Measurements from ENCODE around the gene RFC2. TPM values are rescaled to one million over a fixed set of nuclear protein-coding genes. Genes with fewer than 3 reads are reported as not detected.
"Not testable (repeated sequence)": the region's sequence is repeated elsewhere in the genome, so short reads cannot be mapped to it uniquely, and the experiment has no call there.

Gene RFC2
- total RNA-seq, 3 donors from 2014 or later (not counting 1 experiment from before 2014, with no cell fraction given) = 16.9 to 26.5 (median 20.5) TPM

- TF ChIP-seq, protein P1, sequence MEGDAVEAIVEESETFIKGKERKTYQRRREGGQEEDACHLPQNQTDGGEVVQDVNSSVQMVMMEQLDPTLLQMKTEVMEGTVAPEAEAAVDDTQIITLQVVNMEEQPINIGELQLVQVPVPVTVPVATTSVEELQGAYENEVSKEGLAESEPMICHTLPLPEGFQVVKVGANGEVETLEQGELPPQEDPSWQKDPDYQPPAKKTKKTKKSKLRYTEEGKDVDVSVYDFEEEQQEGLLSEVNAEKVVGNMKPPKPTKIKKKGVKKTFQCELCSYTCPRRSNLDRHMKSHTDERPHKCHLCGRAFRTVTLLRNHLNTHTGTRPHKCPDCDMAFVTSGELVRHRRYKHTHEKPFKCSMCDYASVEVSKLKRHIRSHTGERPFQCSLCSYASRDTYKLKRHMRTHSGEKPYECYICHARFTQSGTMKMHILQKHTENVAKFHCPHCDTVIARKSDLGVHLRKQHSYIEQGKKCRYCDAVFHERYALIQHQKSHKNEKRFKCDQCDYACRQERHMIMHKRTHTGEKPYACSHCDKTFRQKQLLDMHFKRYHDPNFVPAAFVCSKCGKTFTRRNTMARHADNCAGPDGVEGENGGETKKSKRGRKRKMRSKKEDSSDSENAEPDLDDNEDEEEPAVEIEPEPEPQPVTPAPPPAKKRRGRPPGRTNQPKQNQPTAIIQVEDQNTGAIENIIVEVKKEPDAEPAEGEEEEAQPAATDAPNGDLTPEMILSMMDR (IDR thresholded peaks at IDR 0.05) = no peak
- Mint-ChIP-seq H3K27me3 (ENCODE audit: low read depth in 2 of 2) (no peaks in the 10 kb centered on the region), H3K4me3 (peak overlapping the region; percentile 95), H3K36me3 (no peaks in the 10 kb centered on the region), H3K4me1 (peaks cover 13 to 18% of the 10 kb centered on the region in 2 donors), H3K9me3 (no peaks in the 10 kb centered on the region), H3K27ac (peak overlapping the region; percentile 14 to 93)
- Histone ChIP-seq H3K36me3 (ENCODE audit: control insufficient read depth, insufficient read depth, low read length) (peaks cover 1% of the 10 kb centered on the region), H3K4me3 (ENCODE audit: low read length) (no peak overlapping the region), H3K4me1 (ENCODE audit: control insufficient read depth, insufficient read depth, low read length) (peaks cover 24% of the 10 kb centered on the region), H3K27me3 (ENCODE audit: control insufficient read depth, insufficient read depth, low read length) (no peaks in the 10 kb centered on the region), H3K9me3 (ENCODE audit: control insufficient read depth, insufficient read depth, low read length) (no peaks in the 10 kb centered on the region), H3K27ac (ENCODE audit: low read length) (no peak overlapping the region)
- intact Hi-C loops (cut with micrococcal nuclease) = loop anchor here (5.0 kb wide), 1 partner anchor 36 kb away; no protein-coding TSS in a partner anchor
- no peak for ATAC-seq
- no peak for DNase-seq
- 83% methylated on average over 12 of the region's 12 CpGs for WGBS (ENCODE audit: insufficient coverage)
Observed at GRCh38 chr7:74256491-74257408, 2.6 kb upstream of the RFC2 start.

GRCh38 chr7:74255461-74255860 is 1.3 kb upstream of the RFC2 start:
- Mint-ChIP-seq H3K4me1 (peaks cover 16 to 18% of the 10 kb centered on the region in 2 donors), H3K27ac (peak overlapping the region; percentile 93 to 98), H3K4me3 (peak overlapping the region; percentile 95)
- not testable (repeated sequence) for H3K27me3 ChIP-seq (ENCODE audit: control insufficient read depth, insufficient read depth, low read length); H3K9me3 ChIP-seq (ENCODE audit: control insufficient read depth, insufficient read depth, low read length); H3K27me3 Mint-ChIP-seq (ENCODE audit: low read depth in 2 of 2); H3K36me3 Mint-ChIP-seq; H3K9me3 Mint-ChIP-seq; H3K36me3 ChIP-seq (ENCODE audit: control insufficient read depth, insufficient read depth, low read length); H3K27ac ChIP-seq (ENCODE audit: low read length); H3K4me3 ChIP-seq (ENCODE audit: low read length); ATAC-seq
- DNase-seq = peak in 1 of 2 donors; percentile 12
- whole genome bisulfite sequencing (ENCODE audit: insufficient coverage) = 80% methylated on average over 6 of the region's 6 CpGs
- peaks cover 24% of the 10 kb centered on the region for H3K4me1 ChIP-seq (ENCODE audit: control insufficient read depth, insufficient read depth, low read length)
- intact Hi-C loops (cut with micrococcal nuclease) = loop anchor here (5.0 kb wide), 1 partner anchor 37 kb away; no protein-coding TSS in a partner anchor

DNA sequence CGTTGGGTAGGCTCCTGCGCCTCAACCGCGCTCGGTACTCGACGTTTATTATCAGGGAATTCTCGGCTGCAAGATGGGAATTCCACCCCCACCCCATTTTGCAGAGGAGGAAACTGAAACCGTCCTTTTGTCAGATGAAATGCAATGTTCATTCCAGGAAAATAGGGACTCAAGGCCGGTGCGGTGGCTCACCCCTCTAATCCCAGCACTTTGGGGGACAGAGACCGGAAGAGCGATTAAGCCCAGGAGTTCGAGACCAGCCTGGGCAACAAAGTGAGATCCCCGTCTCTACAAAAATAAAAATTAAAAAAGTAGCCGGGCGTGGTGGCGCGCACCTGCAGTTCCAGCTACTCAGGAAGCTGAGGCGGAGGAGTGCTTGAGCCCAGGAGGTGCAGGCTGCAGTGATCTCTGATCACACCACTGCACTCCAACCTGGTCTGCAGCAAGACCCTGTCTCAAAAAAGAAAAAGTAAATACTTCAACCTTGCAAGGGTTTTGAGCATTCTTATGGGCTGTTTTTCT is 720 bp upstream of the RFC2 start:
- Mint-ChIP-seq H3K27me3 (ENCODE audit: low read depth in 2 of 2) (no peaks in the 10 kb centered on the region), H3K9me3 (no peaks in the 10 kb centered on the region), H3K4me3 (peak overlapping the region; percentile 95), H3K27ac (peak overlapping the region; percentile 93 to 98), H3K36me3 (no peaks in the 10 kb centered on the region), H3K4me1 (peaks cover 18% of the 10 kb centered on the region in 2 donors)
- ATAC-seq = no peak
- H3K27ac ChIP-seq (ENCODE audit: low read length) = peak overlapping the region; percentile 90
- no peak for DNase-seq
- TF ChIP-seq, protein P1 (IDR thresholded peaks at IDR 0.05) = no peak
- WGBS (ENCODE audit: insufficient coverage) = 11% methylated on average over 20 of the region's 20 CpGs
- H3K4me3 ChIP-seq (ENCODE audit: low read length) = peak overlapping the region; percentile 97
- peaks cover 24% of the 10 kb centered on the region for H3K4me1 ChIP-seq (ENCODE audit: control insufficient read depth, insufficient read depth, low read length)
- H3K36me3 ChIP-seq (ENCODE audit: control insufficient read depth, insufficient read depth, low read length) = peaks cover 12% of the 10 kb centered on the region
- intact Hi-C loops (cut with micrococcal nuclease) = loop anchor here (1.0 to 5.0 kb wide), 3 partner anchors 37 to 81 kb away; partner anchors contain the start of gene EIF4H
- H3K27me3 ChIP-seq (ENCODE audit: control insufficient read depth, insufficient read depth, low read length) = no peaks in the 10 kb centered on the region
- no peaks in the 10 kb centered on the region for H3K9me3 ChIP-seq (ENCODE audit: control insufficient read depth, insufficient read depth, low read length)

DNA sequence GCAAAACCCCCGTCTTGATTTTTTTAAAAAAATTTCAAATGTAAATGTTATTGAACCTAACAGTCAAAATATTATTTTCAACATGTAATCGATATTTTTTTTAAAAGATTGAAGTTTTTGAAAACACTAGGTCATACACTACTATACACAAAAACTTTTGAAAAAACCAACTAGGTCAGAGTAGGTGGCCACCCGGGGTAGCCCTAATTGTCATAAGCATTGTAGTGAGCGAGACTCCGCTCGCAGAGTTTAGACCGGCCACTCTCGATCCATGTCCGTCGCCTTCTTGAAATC is 417 bp downstream of the RFC2 start:
- peak in 2 of 3 donors; percentile 4 to 13 for ATAC-seq
- H3K9me3 Mint-ChIP-seq = no peaks in the 10 kb centered on the region
- H3K36me3 Mint-ChIP-seq = no peaks in the 10 kb centered on the region
- peak overlapping the region; percentile 97 for H3K4me3 ChIP-seq (ENCODE audit: low read length)
- no peak for DNase-seq
- H3K27me3 Mint-ChIP-seq (ENCODE audit: low read depth in 2 of 2) = no peaks in the 10 kb centered on the region
- no peaks in the 10 kb centered on the region for H3K9me3 ChIP-seq (ENCODE audit: control insufficient read depth, insufficient read depth, low read length)
- H3K27me3 ChIP-seq (ENCODE audit: control insufficient read depth, insufficient read depth, low read length) = no peaks in the 10 kb centered on the region
- H3K4me1 Mint-ChIP-seq = peaks cover 18% of the 10 kb centered on the region in 2 donors
- WGBS (ENCODE audit: insufficient coverage) = 0% methylated on average over 9 of the region's 10 CpGs
- TF ChIP-seq, protein P1 (IDR thresholded peaks at IDR 0.05) = no peak
- H3K27ac ChIP-seq (ENCODE audit: low read length) = peak overlapping the region; percentile 90
- peaks cover 21% of the 10 kb centered on the region for H3K36me3 ChIP-seq (ENCODE audit: control insufficient read depth, insufficient read depth, low read length)
- intact Hi-C loops (cut with micrococcal nuclease) = loop anchor here (1.0 kb wide), 2 partner anchors 47 to 79 kb away; partner anchors contain the start of gene EIF4H
- H3K27ac Mint-ChIP-seq = peak overlapping the region; percentile 93 to 98
- peak overlapping the region; percentile 95 for H3K4me3 Mint-ChIP-seq
- H3K4me1 ChIP-seq (ENCODE audit: control insufficient read depth, insufficient read depth, low read length) = peaks cover 24% of the 10 kb centered on the region

Measured in natural killer cell (primary cell).